HG03520 (cell line): ENCODE data around the gene UNC5B.

ENCODE experiments used
- ATAC-seq: cut with Tn5 transposase; IDR thresholded peaks from one replicate; pipeline ENCODE4 v1.9.1; 2021; ENCODE audit warnings: mild to moderate bottlenecking, moderate library complexity; ENCODE audit not compliant: unreplicated experiment

The UNC5B gene

GRCh38 chr10:71222601-71223346 lies 10.4 kb downstream of the UNC5B start:
- no peak for ATAC-seq

DNA sequence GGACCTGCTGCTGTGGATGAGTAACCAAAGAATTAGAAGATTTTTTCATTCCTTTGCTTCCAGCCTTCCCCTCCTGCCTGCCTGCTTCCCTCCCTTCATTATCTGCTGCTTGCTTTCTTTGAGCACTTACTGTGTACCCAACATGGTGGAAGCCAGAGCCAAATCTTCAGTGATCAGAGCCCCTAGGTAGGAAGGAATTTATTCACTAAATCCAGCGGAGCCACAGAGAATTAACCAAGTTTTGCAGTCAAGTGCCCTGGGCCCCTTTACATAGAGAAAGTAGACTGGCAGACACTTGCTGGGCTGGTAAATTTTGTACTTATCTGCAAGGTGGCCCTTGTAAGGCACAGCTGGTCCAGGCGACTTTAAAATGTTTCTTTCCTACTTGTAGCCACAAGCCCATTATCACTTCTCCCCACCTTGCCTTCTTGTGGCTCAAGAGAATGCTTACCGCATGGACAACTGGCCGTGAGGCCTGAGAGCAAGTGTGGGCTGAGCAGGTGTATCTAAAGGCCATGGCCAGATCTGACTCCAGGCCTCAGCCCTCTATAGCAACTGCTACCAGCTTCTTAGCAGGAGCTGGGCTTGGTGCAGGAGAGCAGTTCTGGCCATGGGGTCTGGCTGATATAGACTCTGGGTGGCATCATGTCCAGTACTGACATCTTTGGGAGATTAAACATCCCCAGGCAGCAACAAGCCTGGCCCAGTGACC lies 11.1 kb downstream of the UNC5B start:
- no peak for ATAC-seq

GRCh38 chr10:71225291-71226058 lies 13.1 kb downstream of the UNC5B start:
- no peak for ATAC-seq

DNA sequence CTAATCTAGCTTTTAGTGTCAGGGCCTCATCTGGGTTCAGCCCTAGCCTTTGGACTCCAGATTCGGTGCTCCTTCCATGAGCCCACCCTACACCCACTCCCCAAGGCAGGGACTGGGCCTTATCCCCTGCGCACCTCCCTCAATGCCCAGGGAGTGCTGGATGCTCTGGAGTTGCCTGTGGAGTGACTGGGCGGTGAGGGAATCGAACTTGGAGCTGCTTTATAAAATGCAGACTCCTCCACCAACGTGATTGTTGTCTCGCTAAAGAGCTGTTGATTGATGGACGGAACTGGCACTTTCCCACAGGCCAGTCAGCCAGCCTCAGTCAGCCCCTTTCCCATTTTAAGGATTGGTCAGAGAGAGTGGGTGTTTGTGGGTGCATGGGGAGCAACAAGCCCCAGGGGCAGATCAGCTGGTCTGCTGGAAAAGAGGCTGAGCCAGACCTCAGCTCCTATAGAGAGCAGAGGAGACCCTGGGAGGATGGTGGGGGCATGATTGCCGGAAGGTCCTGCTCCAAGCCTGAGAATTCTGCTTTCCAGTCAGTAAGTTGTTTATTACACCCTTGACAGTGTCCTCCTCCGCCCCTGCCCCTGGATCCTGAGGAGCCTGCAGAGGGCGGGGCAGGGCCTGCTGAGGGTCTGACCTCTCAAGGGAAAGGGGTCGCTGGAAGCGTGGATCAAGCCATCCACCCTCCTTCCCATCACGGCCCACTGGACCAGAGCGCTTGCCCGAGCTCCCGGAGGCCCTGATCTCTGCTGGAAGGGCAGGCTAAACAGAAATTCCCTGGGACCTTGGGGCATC lies 16.7 kb downstream of the UNC5B start:
- no peak for ATAC-seq

- ATAC-seq = no peak
Measured at GRCh38 chr10:71229726-71230655, 17.6 kb downstream of the UNC5B start.

GRCh38 chr10:71230656-71231025 lies 18.3 kb downstream of the UNC5B start:
- no peak for ATAC-seq

GRCh38 chr10:71231206-71231605 lies 18.8 kb downstream of the UNC5B start:
- ATAC-seq = no peak

- no peak for ATAC-seq
Measured at GRCh38 chr10:71232089-71232998, 20.0 kb downstream of the UNC5B start.

DNA sequence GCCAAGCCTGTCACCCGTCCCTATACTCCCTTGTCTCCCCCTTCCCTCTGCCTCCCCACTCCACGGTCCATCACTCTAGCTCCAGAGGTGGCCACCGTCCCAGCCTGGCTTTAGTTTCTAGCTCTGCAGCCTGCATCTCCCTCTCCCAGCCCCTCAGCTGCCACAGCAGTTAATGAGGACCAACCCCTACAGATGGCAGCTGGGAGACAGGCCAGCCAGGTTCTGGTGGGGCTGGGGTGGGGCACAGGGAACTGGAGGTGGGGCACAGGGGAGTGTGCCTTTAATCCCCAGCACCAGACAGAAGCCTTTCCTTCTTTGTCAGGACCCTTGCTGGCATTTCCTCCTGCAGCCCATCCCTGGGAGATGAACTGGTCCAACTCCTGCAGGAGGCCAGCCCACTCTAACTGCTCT lies 21.1 kb downstream of the UNC5B start:
- ATAC-seq = no peak

DNA sequence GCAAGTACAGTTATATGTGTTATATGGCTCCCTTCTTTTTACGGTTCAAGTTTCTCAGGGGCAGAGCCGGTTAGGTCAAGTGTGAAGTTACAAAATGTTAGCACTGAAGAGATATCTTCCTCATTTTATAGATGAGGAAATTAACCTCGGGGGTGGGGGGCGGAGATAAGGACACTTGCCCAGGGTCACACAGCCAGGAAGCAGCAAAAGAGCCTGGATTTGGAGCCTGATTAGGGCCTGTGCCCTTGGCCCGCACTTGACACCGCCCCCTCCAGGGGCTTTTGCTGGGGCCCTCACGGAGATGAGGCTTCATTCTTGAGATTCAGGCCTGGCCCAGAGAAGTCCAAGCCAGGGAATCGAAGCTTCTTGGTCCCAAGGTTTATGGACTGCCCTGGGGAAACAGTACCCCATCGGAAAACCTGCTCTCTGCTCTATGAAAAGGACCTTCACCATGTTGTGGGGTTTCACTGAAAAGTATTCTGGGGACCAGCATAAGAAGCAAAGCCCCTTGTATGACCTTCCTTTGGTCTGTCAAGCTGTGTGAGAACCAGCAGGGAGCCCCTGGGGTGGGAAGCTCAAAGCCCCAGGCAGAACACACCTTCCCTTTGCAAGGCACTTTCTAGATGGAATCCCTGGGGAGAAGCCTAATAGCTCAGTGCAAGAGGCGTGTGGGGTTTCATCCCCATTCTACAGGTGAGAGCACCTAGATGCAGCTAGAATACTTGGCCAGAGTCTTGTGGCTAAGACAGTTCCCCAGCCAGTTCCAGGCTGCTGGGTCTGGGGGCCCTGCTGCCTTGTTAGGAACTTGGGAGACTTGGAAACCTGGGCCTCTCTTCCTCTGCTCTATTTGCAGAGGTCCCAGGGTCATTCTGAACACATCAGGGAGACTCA lies 21.9 kb downstream of the UNC5B start:
- no peak for ATAC-seq

- ATAC-seq = no peak
Measured at GRCh38 chr10:71234970-71235685, 22.8 kb downstream of the UNC5B start.

DNA sequence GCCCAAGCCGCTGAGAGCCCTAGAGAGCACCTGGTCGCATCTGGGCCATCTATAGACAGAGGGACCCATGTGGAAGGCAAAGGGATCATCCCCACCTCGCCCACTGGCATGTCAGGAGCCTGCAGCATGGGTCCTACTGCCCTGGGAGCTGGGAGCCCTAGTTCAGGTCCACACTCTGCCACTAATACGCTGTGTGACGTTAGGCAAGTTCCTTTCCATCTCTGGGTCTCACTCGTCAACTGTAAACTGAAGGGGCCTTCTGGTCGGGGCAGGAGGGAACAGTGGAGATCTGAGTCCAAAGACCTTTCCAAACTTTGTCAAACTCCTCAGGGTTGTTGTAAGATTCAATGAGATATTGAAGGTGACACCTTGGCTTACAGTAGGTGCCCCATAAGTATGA lies 23.4 kb downstream of the UNC5B start:
- ATAC-seq = no peak

DNA sequence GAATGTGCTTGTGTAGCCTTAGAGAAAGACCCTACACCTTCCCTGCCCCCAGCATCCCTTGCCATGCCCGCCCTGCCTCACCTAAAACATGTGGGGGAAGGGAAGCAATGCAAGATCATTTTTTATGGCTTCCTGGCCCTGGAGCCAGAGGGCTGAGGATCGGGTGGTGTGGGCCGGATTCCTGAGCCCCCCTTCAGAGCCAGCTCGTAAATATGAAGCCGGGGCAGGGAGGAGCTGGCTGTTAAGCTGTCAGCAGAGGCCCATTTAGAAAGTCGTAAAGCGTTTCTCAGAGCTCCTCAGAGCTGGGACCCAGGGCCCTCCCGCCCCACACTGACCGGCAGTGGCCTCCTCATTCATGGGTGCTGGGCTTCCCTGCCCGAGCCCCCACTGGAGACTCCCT lies 23.9 kb downstream of the UNC5B start:
- ATAC-seq = no peak

DNA sequence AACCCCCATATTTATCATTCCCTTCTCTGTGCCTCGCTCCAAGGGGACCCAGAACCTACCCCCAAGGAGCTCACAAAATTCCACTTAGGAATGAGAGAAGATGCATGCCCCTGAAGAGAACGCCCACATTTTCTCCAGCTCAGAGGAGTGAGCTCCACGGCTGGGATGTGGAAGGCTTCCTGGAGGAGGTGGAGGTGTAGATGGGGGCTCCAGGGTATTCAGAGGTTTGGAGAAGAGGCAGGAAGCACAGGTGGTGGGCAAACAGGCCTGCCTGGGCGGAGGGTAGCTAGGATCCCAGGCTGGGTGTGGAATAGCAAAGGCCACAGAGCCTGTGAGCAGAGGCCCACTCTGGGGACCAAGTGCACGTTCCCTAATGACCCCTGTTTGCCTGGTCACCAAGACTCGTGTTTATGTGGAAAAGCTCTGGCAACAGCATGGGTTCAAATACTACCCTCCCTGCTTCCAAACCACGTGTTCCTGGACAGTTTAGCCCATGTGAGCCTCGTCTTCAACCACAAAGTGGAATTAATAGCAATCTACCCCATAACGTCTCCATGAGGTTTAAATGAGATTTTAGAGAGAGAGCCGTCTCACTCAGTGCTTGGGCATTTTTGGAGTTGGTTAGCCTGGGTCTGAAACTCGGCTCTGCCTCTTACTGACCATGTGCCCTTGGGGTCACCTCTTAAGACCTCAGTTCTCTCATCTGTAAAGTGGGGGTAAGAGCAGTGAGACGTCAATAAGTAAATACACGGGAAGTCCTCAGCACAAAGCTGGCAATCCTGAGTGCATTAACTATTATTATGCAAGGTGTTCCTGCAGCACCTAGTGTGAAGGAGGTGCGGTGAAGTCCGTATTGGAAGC lies 24.7 kb downstream of the UNC5B start:
- ATAC-seq = no peak

GRCh38 chr10:71237843-71238623 lies 25.7 kb downstream of the UNC5B start:
- no peak for ATAC-seq

GRCh38 chr10:71238626-71239025 lies 26.3 kb downstream of the UNC5B start:
- ATAC-seq = no peak
